Mesothelial cell of epicardium (in vitro differentiated cells): ENCODE measurements around the gene MRPS12. TPM values are rescaled to one million over a fixed set of nuclear protein-coding genes. Genes with fewer than 3 reads are reported as not detected.
"Not testable (repeated sequence)": the region's sequence is repeated elsewhere in the genome, so short reads cannot be mapped to it uniquely, and the experiment has no call there.

ENCODE experiments used
- DNase-seq, 2 experiments: peaks; one replicate each; pipeline ENCODE4 v3.0.0; 2021; ENCODE audit warnings: low spot score in 2 of 2; ENCODE audit not compliant: unreplicated experiment in 2 of 2
- H3K27ac Mint-ChIP-seq: 2 replicates; pipeline ENCODE4 v1.8.0; 2021; ENCODE audit warnings: mixed read lengths
- H3K27me3 Mint-ChIP-seq: 2 replicates; pipeline ENCODE4 v1.8.0; 2021; ENCODE audit warnings: low read depth, mixed read lengths
- H3K36me3 Mint-ChIP-seq: 2 replicates; pipeline ENCODE4 v1.8.0; 2021; ENCODE audit warnings: mixed read lengths
- H3K4me1 Mint-ChIP-seq: 2 replicates; pipeline ENCODE4 v1.8.0; 2021; ENCODE audit warnings: mixed read lengths
- H3K4me3 Mint-ChIP-seq: 2 replicates; pipeline ENCODE4 v1.8.0; 2021; ENCODE audit warnings: mild to moderate bottlenecking, moderate library complexity, mixed read lengths
- H3K9me3 Mint-ChIP-seq: 2 replicates; pipeline ENCODE4 v1.8.0; 2021; ENCODE audit warnings: mixed read lengths
- total RNA-seq: library from RNA; stranded (reverse); gene quantifications from 3 replicates; pipeline ENCODE4 v1.2.1, GENCODE V29; 2021
- TF ChIP-seq, protein P1 (sequence below): fragments of 200-600 bp; sonication (generic); IDR thresholded peaks from one replicate; pipeline ENCODE4 v1.5.0; 2021; ENCODE audit warnings: antibody characterized with exemption; ENCODE audit not compliant: unreplicated experiment

The MRPS12 gene
- 22.3 to 24.3 TPM (median 23.5 TPM) in 3 replicates for total RNA-seq

DNA sequence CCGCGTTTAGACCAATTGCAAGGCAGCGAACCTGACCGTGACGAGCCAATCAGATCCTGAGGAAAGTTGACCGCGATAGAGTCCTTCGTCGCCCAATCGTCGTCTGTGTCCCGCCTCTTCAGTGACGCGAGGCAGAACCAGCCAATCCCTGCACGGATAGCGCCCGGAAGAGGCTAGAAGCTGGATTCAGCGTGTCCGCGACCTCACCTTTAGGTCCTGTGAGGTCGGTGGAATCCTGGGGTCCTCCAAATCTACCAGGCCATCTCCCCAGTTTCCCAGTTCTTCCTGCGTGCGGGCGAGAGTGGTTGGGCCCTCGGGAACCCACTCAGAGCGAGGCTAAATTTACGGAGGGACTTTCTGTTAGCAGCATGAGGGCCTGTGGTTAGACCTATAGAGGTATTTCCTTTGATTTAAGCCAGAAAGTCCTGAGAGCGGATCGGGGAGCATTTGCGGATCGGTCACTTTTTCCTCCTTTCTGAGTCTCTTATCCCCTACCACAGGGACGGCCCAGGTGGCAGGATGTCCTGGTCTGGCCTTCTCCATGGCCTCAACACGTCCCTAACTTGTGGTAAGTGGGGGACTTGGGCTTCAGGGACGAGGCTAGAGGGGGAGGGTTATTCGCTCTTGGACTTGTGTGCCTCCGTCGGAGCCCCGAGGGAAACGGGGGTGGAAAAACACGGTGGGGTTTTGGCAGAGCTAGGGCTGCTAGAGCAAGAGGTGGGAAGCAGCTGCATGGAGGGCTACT lies at the start of gene MRPS12:
Gene MRPS12, plus strand, starts transcription at position 169 of the 745 bp plus-strand sequence. Its CDS starts 351 bp downstream, at position 520.
- TF ChIP-seq, protein P1, sequence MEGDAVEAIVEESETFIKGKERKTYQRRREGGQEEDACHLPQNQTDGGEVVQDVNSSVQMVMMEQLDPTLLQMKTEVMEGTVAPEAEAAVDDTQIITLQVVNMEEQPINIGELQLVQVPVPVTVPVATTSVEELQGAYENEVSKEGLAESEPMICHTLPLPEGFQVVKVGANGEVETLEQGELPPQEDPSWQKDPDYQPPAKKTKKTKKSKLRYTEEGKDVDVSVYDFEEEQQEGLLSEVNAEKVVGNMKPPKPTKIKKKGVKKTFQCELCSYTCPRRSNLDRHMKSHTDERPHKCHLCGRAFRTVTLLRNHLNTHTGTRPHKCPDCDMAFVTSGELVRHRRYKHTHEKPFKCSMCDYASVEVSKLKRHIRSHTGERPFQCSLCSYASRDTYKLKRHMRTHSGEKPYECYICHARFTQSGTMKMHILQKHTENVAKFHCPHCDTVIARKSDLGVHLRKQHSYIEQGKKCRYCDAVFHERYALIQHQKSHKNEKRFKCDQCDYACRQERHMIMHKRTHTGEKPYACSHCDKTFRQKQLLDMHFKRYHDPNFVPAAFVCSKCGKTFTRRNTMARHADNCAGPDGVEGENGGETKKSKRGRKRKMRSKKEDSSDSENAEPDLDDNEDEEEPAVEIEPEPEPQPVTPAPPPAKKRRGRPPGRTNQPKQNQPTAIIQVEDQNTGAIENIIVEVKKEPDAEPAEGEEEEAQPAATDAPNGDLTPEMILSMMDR: no peak
- H3K9me3 Mint-ChIP-seq: peaks cover 15% of the 10 kb centered on the region
- peaks cover 30% of the 10 kb centered on the region for H3K36me3 Mint-ChIP-seq
- DNase-seq: peak; percentile 96 to 97
- H3K4me1 Mint-ChIP-seq: peaks cover 17% of the 10 kb centered on the region
- H3K27ac Mint-ChIP-seq: peak within 1 kb of the TSS; percentile 100
- H3K4me3 Mint-ChIP-seq: peak within 1 kb of the TSS; percentile 98
- H3K27me3 Mint-ChIP-seq: no peaks in the 10 kb centered on the region

DNA sequence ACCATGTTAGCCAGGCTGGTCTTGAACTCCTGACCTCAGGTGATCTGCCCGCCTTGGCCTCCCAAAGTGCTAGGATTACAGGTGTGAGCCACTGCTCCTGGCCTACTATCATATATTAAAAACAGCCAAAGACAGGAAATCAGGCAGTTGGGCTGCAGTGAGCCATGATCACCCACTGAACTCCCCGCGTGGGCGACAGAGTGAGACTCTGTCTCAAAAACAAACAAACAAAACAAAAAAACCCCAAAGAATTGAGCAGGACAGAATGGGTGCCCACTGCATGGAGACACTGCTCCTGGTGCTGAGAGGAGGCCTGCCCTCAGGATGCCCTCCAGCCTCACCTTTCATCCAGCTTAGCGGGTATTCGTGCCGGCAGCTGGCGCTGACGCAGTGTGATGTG lies 47.5 kb upstream of the MRPS12 start:
- H3K9me3 Mint-ChIP-seq: no peaks in the 10 kb centered on the region
- peaks cover 14% of the 10 kb centered on the region for H3K36me3 Mint-ChIP-seq
- TF ChIP-seq, protein P1: no peak
- no peak for DNase-seq
- H3K4me1 Mint-ChIP-seq: peaks cover under 1% of the 10 kb centered on the region
- H3K27ac Mint-ChIP-seq: no peak overlapping the region
- no peak overlapping the region for H3K4me3 Mint-ChIP-seq
- no peaks in the 10 kb centered on the region for H3K27me3 Mint-ChIP-seq

DNA sequence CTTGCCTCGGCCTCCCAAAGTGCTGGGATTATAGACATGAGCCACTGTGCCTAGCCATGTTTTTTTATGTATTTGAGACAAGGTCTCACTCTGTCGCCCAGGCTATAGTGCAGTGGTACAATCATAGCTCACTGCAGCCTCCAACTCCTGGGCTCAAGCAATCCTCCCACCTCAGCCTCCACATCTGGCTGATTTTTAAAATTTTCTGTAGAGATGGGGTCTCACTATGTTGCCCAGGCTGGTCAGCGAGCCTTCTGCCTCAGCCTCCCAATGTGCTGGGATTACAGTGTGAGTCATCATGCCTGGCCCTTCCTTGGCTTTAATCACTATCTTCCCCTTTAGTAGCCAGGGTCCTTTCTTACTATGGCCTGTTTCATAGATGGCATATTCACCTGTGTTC lies 46.1 kb upstream of the MRPS12 start:
- not testable (repeated sequence) for H3K9me3 Mint-ChIP-seq

DNA sequence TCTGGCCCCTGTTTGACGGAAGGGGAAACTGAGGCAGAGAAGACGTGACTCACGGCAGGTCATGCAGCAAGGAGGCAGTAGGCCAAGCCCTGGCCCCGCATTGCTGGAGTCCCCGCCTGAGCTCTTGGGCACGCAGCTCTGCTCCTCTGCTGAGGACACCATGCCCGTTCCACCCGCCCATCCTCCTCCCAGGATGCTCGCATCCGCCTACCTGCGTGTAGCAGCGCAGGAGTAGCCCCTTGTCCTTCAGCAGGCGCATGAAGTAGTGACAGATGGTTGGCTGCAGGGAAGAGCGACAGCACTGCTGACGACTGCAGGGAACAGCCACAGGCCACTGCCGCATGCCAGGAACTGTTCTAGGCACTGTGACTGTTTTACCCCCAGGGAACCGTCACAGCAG lies 41.9 kb upstream of the MRPS12 start:
- Mint-ChIP-seq H3K4me1 (no peaks in the 10 kb centered on the region), H3K27ac (no peak overlapping the region), H3K27me3 (no peaks in the 10 kb centered on the region), H3K9me3 (no peaks in the 10 kb centered on the region), H3K36me3 (peaks cover 7% of the 10 kb centered on the region), H3K4me3 (no peak overlapping the region)
- TF ChIP-seq, protein P1: no peak
- DNase-seq: no peak

More for the DNA sequence above, 46.1 kb upstream of the MRPS12 start:
- not testable (repeated sequence) for H3K4me3 Mint-ChIP-seq, H3K4me1 Mint-ChIP-seq, DNase-seq, H3K27ac Mint-ChIP-seq, H3K27me3 Mint-ChIP-seq
- peaks cover 19% of the 10 kb centered on the region for H3K36me3 Mint-ChIP-seq

DNA sequence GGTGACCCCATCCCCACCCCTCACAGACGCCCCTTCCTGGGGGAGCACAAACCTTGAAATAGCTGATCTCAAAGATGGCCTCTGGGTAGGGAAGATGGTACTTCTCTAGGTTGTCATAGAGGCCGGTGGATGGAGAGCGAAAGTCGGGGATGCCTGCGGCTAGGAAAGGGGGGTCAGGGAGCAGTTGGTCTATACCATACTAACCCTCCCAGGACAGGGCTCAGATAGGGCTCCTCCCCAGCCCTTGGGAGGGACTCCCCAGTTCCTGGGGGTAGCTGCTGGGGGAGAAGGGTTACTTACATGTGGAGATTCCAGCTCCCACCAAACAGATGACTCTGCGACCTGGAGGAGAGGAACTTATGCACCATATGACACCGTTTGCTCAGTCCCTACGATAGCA lies 40.9 kb upstream of the MRPS12 start:
- Mint-ChIP-seq H3K27me3 (no peaks in the 10 kb centered on the region), H3K9me3 (no peaks in the 10 kb centered on the region), H3K36me3 (peaks cover 7% of the 10 kb centered on the region), H3K4me1 (no peaks in the 10 kb centered on the region), H3K27ac (no peak overlapping the region), H3K4me3 (no peak overlapping the region)
- TF ChIP-seq, protein P1: no peak
- no peak for DNase-seq

DNA sequence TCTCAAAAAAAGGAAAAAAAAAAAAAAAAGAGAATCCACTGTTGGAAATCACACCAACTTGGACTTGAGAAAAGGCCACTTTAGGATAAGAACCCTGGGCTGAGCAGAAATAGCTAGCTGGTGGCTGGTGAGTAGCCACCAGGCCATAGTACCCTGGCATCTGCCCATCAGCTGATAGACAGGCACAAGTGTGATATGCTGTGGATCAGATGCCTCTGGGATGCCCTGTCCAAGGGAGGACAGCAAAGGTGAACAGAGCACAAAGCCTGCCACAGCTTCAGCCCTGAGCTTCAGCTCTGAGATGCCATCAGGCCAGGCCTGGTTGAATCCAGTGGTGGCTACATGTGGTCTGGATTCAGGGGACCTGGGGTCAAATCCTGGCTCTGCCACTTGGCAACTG lies 40.1 kb upstream of the MRPS12 start:
- H3K36me3 Mint-ChIP-seq: peaks cover 7% of the 10 kb centered on the region
- H3K27me3 Mint-ChIP-seq: no peaks in the 10 kb centered on the region
- H3K27ac Mint-ChIP-seq: no peak overlapping the region
- TF ChIP-seq, protein P1: no peak
- H3K4me1 Mint-ChIP-seq: no peaks in the 10 kb centered on the region
- H3K9me3 Mint-ChIP-seq: no peaks in the 10 kb centered on the region
- no peak for DNase-seq
- H3K4me3 Mint-ChIP-seq: no peak overlapping the region
